Measurements from ENCODE around the gene DOCK7.

DNA sequence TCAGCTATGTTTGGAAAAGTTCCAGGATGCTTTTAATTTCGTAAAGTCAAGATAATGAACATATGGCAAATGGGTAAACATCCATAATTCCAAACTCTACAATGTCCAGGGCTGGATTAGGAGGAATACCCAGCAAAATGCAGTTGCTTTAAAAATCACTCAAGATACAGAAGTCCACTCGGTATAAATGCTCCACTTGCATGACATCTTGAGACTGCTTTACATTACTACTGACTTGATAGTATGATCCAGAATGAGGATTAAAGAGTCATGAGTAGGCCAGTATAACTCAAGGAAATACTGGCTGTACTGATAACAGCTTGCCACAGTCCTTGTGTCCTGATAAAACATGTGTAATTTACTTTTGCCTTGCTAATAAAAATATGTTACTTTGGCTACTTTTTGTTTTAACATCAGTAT lies 149.1 kb downstream of the DOCK7 start:
- TF ChIP-seq, protein P1, sequence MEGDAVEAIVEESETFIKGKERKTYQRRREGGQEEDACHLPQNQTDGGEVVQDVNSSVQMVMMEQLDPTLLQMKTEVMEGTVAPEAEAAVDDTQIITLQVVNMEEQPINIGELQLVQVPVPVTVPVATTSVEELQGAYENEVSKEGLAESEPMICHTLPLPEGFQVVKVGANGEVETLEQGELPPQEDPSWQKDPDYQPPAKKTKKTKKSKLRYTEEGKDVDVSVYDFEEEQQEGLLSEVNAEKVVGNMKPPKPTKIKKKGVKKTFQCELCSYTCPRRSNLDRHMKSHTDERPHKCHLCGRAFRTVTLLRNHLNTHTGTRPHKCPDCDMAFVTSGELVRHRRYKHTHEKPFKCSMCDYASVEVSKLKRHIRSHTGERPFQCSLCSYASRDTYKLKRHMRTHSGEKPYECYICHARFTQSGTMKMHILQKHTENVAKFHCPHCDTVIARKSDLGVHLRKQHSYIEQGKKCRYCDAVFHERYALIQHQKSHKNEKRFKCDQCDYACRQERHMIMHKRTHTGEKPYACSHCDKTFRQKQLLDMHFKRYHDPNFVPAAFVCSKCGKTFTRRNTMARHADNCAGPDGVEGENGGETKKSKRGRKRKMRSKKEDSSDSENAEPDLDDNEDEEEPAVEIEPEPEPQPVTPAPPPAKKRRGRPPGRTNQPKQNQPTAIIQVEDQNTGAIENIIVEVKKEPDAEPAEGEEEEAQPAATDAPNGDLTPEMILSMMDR (IDR thresholded peaks at IDR 0.05; ENCODE audit: low read length) = no peak
- TF ChIP-seq EZH2 (optimal IDR thresholded peaks at IDR 0.05; ENCODE audit: low read depth, low read length) = no peak
